Astrocyte (in vitro differentiated cells and primary cell): ENCODE data around the gene PPL. TPM values are rescaled to one million over a fixed set of nuclear protein-coding genes. Genes with fewer than 3 reads are reported as not detected.

Source experiments
- DNase-seq: peaks from one replicate; pipeline ENCODE4 v3.0.0-alpha.2; 2010; ENCODE audit warnings: low read depth
- FAIRE-seq: peaks from 2 replicates; lab custom pipeline; 2011; peaks lifted over from hg19 to GRCh38; lab: Jason Lieb, UNC
- H2AFZ ChIP-seq: 2 replicates; pipeline ENCODE4 v1.6.0; 2012; ENCODE audit warnings: low read depth, low read length, inconsistent platforms
- H3K27ac ChIP-seq: 2 replicates; pipeline ENCODE4 v1.5.1; 2011; ENCODE audit warnings: low read depth, low read length, inconsistent platforms
- H3K27me3 ChIP-seq: 2 replicates; pipeline ENCODE4 v1.6.0; 2011; ENCODE audit warnings: low read length, inconsistent platforms; ENCODE audit not compliant: insufficient read depth
- H3K36me3 ChIP-seq: 2 replicates; pipeline ENCODE4 v1.5.1; 2011; ENCODE audit warnings: low read length, inconsistent platforms; ENCODE audit not compliant: insufficient read depth
- H3K4me1 ChIP-seq: 2 replicates; pipeline ENCODE4 v1.5.1; 2011; ENCODE audit warnings: low read length, inconsistent platforms; ENCODE audit not compliant: insufficient read depth
- H3K4me2 ChIP-seq: 2 replicates; pipeline ENCODE4 v1.6.0; 2012; ENCODE audit warnings: low read length, inconsistent platforms
- H3K4me3 ChIP-seq: 2 replicates; pipeline ENCODE4 v1.5.1; 2011; ENCODE audit warnings: low read depth, mild to moderate bottlenecking, low read length, inconsistent platforms; ENCODE audit not compliant: insufficient read depth
- H3K79me2 ChIP-seq: 2 replicates; pipeline ENCODE4 v1.6.0; 2012; ENCODE audit warnings: mild to moderate bottlenecking, low read length, inconsistent platforms; ENCODE audit not compliant: insufficient read depth
- H3K9ac ChIP-seq: 2 replicates; pipeline ENCODE4 v1.6.0; 2012; ENCODE audit warnings: mild to moderate bottlenecking, low read length, inconsistent platforms
- H3K9me3 ChIP-seq: 2 replicates; pipeline ENCODE4 v1.5.1; 2012; ENCODE audit warnings: low read depth, mild to moderate bottlenecking, low read length, inconsistent platforms; ENCODE audit not compliant: insufficient read depth
- H4K20me1 ChIP-seq: 2 replicates; pipeline ENCODE4 v1.6.0; 2012; ENCODE audit warnings: low read length, inconsistent platforms; ENCODE audit not compliant: insufficient read depth
- H3K27ac Mint-ChIP-seq: one replicate; pipeline ENCODE4 v1.8.0; 2021; ENCODE audit warnings: mild to moderate bottlenecking, mixed read lengths; ENCODE audit not compliant: unreplicated experiment
- H3K27me3 Mint-ChIP-seq: one replicate; pipeline ENCODE4 v1.8.0; 2021; ENCODE audit warnings: low read depth, mixed read lengths; ENCODE audit not compliant: unreplicated experiment
- H3K36me3 Mint-ChIP-seq: one replicate; pipeline ENCODE4 v1.8.0; 2021; ENCODE audit warnings: low read depth, mixed read lengths; ENCODE audit not compliant: unreplicated experiment
- H3K4me1 Mint-ChIP-seq: one replicate; pipeline ENCODE4 v1.8.0; 2021; ENCODE audit warnings: low read depth, mixed read lengths; ENCODE audit not compliant: unreplicated experiment
- H3K4me3 Mint-ChIP-seq: one replicate; pipeline ENCODE4 v1.8.0; 2021; ENCODE audit warnings: mild to moderate bottlenecking, moderate library complexity, mixed read lengths; ENCODE audit not compliant: unreplicated experiment
- H3K9me3 Mint-ChIP-seq: one replicate; pipeline ENCODE4 v1.8.0; 2021; ENCODE audit warnings: mild to moderate bottlenecking, mixed read lengths; ENCODE audit not compliant: unreplicated experiment
- EZH2 ChIP-seq: IDR thresholded peaks from 2 replicates; pipeline ENCODE4 v1.6.1; 2012; ENCODE audit warnings: mild to moderate bottlenecking, low read length, inconsistent platforms; ENCODE audit not compliant: insufficient read depth
- total RNA-seq: library from RNA; stranded (reverse); gene quantifications from 2 replicates; pipeline ENCODE4 v1.2.1, GENCODE V29; 2021
- TF ChIP-seq, protein P1 (sequence below): IDR thresholded peaks from 2 replicates; pipeline ENCODE4 v1.5.1; 2011; ENCODE audit warnings: low read depth, mild to moderate bottlenecking, inconsistent platforms, low read length, moderate library complexity; ENCODE audit not compliant: insufficient read depth

The PPL gene
- total RNA-seq, 1 donor from 2014 or later: 12.3 TPM

GRCh38 chr16:4880006-4880580, 56.9 kb downstream of the PPL start:
- Histone ChIP-seq H3K27me3 (no peaks in the 10 kb centered on the region), H3K36me3 (peaks cover 54% of the 10 kb centered on the region), H3K27ac (no peak overlapping the region), H3K4me1 (peaks cover 20% of the 10 kb centered on the region), H3K4me3 (no peak overlapping the region), H3K4me2 (no peak overlapping the region), H3K9ac (no peak overlapping the region), H2AFZ (no peak overlapping the region), H4K20me1 (peaks cover 65% of the 10 kb centered on the region), H3K9me3 (no peaks in the 10 kb centered on the region), H3K79me2 (peaks cover 6% of the 10 kb centered on the region)
- DNase-seq: no peak
- Mint-ChIP-seq H3K4me1 (peaks cover 34% of the 10 kb centered on the region), H3K9me3 (no peaks in the 10 kb centered on the region), H3K27me3 (no peaks in the 10 kb centered on the region), H3K27ac (no peak overlapping the region), H3K36me3 (peaks cover 32% of the 10 kb centered on the region), H3K4me3 (no peak overlapping the region)
- no peak for TF ChIP-seq EZH2
- TF ChIP-seq, protein P1, sequence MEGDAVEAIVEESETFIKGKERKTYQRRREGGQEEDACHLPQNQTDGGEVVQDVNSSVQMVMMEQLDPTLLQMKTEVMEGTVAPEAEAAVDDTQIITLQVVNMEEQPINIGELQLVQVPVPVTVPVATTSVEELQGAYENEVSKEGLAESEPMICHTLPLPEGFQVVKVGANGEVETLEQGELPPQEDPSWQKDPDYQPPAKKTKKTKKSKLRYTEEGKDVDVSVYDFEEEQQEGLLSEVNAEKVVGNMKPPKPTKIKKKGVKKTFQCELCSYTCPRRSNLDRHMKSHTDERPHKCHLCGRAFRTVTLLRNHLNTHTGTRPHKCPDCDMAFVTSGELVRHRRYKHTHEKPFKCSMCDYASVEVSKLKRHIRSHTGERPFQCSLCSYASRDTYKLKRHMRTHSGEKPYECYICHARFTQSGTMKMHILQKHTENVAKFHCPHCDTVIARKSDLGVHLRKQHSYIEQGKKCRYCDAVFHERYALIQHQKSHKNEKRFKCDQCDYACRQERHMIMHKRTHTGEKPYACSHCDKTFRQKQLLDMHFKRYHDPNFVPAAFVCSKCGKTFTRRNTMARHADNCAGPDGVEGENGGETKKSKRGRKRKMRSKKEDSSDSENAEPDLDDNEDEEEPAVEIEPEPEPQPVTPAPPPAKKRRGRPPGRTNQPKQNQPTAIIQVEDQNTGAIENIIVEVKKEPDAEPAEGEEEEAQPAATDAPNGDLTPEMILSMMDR: no peak
- no peak for FAIRE-seq

DNA sequence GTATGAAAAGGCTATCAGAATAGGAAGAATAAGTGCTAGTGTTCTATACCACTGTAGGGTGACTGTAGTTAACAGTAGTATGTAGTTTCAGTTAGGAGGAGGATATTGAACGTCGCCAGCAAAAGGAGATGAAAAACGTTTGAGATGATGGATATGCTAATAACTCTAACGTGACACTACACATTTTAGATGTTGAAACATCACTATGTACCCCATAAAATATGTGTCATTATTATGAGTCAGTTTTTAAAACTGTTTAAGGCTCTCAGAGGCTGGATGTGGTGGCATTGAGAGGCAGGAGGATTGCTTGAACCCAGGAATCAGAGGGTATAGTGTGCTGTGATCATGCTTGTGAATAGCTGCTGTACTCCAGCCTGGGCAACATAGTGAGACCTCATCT, 57.9 kb downstream of the PPL start:
- peaks cover 27% of the 10 kb centered on the region for H3K4me1 Mint-ChIP-seq
- Histone ChIP-seq H4K20me1 (peaks cover 58% of the 10 kb centered on the region), H3K79me2 (peaks cover 6% of the 10 kb centered on the region), H3K27me3 (no peaks in the 10 kb centered on the region), H3K9me3 (no peaks in the 10 kb centered on the region), H3K4me3 (no peak overlapping the region), H2AFZ (no peak overlapping the region), H3K9ac (no peak overlapping the region), H3K27ac (no peak overlapping the region), H3K4me2 (no peak overlapping the region), H3K36me3 (peaks cover 57% of the 10 kb centered on the region), H3K4me1 (peaks cover 20% of the 10 kb centered on the region)
- TF ChIP-seq, protein P1: no peak
- no peak for TF ChIP-seq EZH2
- H3K36me3 Mint-ChIP-seq: peaks cover 26% of the 10 kb centered on the region
- H3K9me3 Mint-ChIP-seq: no peaks in the 10 kb centered on the region
- no peaks in the 10 kb centered on the region for H3K27me3 Mint-ChIP-seq
- no peak overlapping the region for H3K27ac Mint-ChIP-seq
- FAIRE-seq: peak; percentile 49
- H3K4me3 Mint-ChIP-seq: no peak overlapping the region
- no peak for DNase-seq

DNA sequence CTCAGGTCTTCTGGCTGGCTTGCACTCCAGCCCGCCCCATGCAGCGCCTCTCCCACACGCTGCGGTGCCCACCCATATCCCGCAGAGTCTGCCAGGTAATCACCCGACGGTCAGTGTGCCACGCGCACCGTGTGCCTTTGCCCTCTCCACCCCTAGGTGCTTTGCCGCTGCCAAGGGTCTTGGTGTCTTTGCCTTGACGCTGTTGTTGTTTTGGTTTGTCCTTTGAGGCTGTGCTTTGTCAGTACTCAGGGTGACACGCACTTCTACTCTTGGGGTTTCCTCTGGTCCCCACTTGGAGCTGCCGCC, 59.6 kb downstream of the PPL start:
- peaks cover 70% of the 10 kb centered on the region for H3K36me3 ChIP-seq
- no peak overlapping the region for H3K27ac Mint-ChIP-seq
- FAIRE-seq: no peak

More for the DNA sequence above, 59.6 kb downstream of the PPL start:
- Histone ChIP-seq H3K27ac (no peak overlapping the region), H3K4me1 (peaks cover 11% of the 10 kb centered on the region), H3K9me3 (no peaks in the 10 kb centered on the region), H3K79me2 (peaks cover 6% of the 10 kb centered on the region), H4K20me1 (peaks cover 51% of the 10 kb centered on the region), H3K4me2 (no peak overlapping the region), H3K27me3 (no peaks in the 10 kb centered on the region), H2AFZ (no peak overlapping the region), H3K9ac (no peak overlapping the region), H3K4me3 (no peak overlapping the region)
- Mint-ChIP-seq H3K4me3 (peak overlapping the region; percentile 54), H3K36me3 (peaks cover 20% of the 10 kb centered on the region), H3K9me3 (no peaks in the 10 kb centered on the region), H3K4me1 (peaks cover 11% of the 10 kb centered on the region), H3K27me3 (no peaks in the 10 kb centered on the region)
- DNase-seq: no peak
- TF ChIP-seq, protein P1: no peak
- no peak for TF ChIP-seq EZH2
